Duodenal mucosa (tissue), 2 donors: Measurements from ENCODE around the gene TEX51.

ENCODE experiments used
- H3K27ac ChIP-seq: one replicate; pipeline ENCODE4 v1.7.0; 2013; ENCODE audit warnings: low read depth, low read length
- H3K27me3 ChIP-seq, 2 donors: one replicate each; pipeline ENCODE4 v1.7.0; 2013; ENCODE audit warnings: low read length in 2 of 2, control low read depth in 1 of 2; ENCODE audit not compliant: insufficient read depth in 2 of 2, control insufficient read depth in 1 of 2
- H3K36me3 ChIP-seq, 2 donors: one replicate each; pipeline ENCODE4 v1.7.0; 2013; ENCODE audit warnings: low read length in 2 of 2, control low read depth in 1 of 2; ENCODE audit not compliant: insufficient read depth in 2 of 2, control insufficient read depth in 1 of 2
- H3K4me1 ChIP-seq, 2 donors: one replicate each; pipeline ENCODE4 v1.7.0; 2013; ENCODE audit warnings: low read length in 2 of 2, control low read depth in 1 of 2; ENCODE audit not compliant: insufficient read depth in 2 of 2, control insufficient read depth in 1 of 2
- H3K4me3 ChIP-seq, 2 donors: one replicate each; pipeline ENCODE4 v1.7.0; 2013; ENCODE audit warnings: low read length in 2 of 2, low read depth in 1 of 2
- H3K9ac ChIP-seq, 2 donors: one replicate each; pipeline ENCODE4 v1.7.0; 2013; ENCODE audit warnings: low read length in 2 of 2, low read depth in 1 of 2
- H3K9me3 ChIP-seq, 2 donors: one replicate each; pipeline ENCODE4 v1.7.0; 2013; ENCODE audit warnings: low read length in 2 of 2, control low read depth in 1 of 2; ENCODE audit not compliant: control insufficient read depth in 1 of 2

TEX51 gene

DNA sequence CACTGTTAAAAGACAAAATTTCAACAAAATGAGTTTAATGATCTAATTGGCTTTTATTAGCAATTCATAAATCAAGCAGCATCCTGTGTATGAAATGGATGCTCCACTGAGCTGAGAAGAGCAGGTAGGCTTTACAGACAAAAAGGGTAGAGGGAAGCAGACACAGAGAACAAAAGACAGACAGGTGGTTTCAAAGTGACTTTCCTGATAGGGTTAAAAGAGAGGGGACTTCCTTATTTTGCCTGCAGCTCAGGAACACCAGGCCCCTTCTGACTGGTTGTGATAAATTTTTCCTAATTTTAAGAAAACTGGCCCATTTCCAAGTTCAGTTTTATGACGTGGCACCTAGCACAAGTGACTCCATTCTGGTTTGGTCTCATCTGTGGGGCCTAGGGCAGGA is 11.9 kb downstream of the TEX51 start:
- no peaks in the 10 kb centered on the region for H3K4me1 ChIP-seq

DNA sequence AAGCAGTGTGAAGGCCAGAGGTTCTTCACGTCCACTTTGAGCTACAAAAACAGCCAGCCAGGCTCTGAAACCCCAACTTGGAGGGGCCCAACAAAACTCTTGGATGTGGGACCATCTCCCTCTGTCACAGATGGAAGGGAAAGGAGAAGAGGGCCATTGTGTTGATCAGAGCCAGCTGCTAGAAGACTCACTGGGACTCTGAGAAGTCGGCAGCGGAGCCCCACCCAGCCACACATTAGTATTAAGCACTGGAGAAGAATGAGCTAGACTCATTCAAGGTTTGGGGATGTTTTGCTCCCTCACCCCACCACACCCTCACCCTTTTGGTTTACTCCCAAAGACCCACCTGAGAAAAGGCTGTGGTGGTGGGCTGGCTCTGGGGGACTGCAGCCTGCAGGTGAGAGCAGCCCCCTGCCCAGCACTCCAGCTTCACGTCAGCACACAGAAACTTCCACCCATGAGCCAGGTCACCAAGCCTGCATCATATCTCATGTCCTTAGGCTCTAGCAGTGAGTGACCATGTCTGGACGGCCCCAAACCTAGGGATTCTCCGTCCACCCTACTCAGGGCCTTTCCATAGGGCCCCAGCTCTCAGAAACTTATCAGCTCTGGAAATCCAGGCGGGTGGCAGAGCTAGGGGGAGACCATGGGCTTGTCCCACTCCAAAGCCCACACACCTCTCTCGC is 12.6 kb downstream of the TEX51 start:
- no peak overlapping the region for H3K4me3 ChIP-seq
- H3K9ac ChIP-seq = no peak overlapping the region
- no peaks in the 10 kb centered on the region for H3K27me3 ChIP-seq
- no peaks in the 10 kb centered on the region for H3K36me3 ChIP-seq
- no peak overlapping the region for H3K27ac ChIP-seq
- no peaks in the 10 kb centered on the region for H3K9me3 ChIP-seq
- no peaks in the 10 kb centered on the region for H3K4me1 ChIP-seq

More for the DNA sequence above, 11.9 kb downstream of the TEX51 start:
- Histone ChIP-seq H3K27ac (no peak overlapping the region), H3K27me3 (no peaks in the 10 kb centered on the region), H3K4me3 (no peak overlapping the region), H3K9ac (no peak overlapping the region), H3K9me3 (no peaks in the 10 kb centered on the region), H3K36me3 (no peaks in the 10 kb centered on the region)

DNA sequence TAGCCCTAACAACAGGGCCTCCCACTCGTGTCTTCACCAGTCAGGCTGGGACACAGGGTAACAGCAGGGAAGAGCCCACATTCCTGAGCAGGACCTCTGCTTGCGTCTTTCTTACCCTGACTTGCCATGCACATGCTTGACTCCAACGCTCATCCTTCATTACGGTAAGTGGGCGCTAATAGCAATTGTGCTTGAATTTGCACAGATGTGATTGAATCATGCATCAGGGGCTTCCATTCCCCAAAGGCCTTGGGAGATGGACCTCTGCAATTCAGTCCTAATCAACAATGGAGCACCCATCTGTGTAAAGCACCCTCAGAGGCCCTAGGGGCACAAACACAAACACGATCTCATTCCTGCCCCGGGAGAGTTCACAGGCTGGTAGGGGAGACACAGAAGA is 13.5 kb downstream of the TEX51 start:
- Histone ChIP-seq H3K4me1 (no peaks in the 10 kb centered on the region), H3K27me3 (no peaks in the 10 kb centered on the region), H3K9ac (no peak overlapping the region), H3K4me3 (no peak overlapping the region), H3K36me3 (no peaks in the 10 kb centered on the region), H3K9me3 (no peaks in the 10 kb centered on the region), H3K27ac (no peak overlapping the region)

DNA sequence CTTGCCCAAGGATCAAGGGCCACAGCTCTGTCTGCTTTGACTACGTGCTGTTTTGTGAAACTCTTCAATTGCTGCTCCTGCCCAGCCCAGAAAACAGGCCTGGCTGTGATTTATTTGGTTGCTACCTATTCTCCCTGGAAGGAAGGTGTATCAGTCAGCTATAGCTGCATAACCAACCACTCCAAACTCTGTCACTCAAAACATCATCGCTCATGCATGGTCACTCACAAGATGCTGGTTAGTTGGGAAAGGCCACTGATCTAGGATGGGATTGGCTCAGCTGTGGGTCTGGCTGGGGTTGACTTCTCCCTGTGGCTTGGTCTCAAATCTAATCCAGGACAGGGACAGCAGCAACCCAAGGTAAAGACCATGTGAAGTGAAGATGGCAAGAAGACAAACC is 14.6 kb downstream of the TEX51 start:
- no peak overlapping the region for H3K27ac ChIP-seq
- no peak overlapping the region for H3K4me3 ChIP-seq
- no peaks in the 10 kb centered on the region for H3K4me1 ChIP-seq
- no peaks in the 10 kb centered on the region for H3K27me3 ChIP-seq
- no peaks in the 10 kb centered on the region for H3K9me3 ChIP-seq
- H3K9ac ChIP-seq = no peak overlapping the region
- H3K36me3 ChIP-seq = no peaks in the 10 kb centered on the region

DNA sequence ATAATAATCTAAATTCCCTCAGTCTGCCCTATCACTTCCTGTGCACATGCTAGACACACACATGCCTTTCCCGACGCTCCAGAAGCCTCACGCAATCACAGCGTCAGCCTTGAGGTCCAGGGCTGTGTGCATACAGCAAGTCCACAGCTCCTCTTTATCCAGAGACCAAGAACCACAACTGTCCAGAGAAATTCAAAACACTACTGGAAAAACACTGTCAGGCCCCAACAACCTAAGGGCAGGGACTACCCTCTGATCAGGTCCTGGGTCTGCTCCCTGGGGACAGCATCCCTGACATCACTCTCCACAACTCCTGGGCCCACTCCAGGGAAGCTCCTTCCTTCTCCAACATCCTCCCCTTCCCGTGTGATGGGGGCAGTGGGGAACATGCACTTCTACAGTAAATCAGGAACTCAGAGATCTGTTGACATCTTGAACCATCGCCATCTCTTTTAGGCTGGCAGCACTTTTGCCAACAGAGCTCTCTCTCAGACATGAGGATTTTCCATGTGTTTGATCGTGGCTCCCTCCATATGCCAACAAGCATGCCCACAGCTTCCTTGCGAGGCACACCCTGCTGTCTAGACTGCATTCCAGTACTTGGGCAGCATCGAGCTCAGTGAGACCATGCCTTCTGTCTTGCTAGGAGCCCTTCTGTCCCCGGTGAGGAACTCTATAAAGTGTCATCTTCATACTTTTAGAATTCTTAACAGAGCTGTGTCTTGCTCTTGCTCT is 15.4 kb downstream of the TEX51 start:
- Histone ChIP-seq H3K9me3 (no peaks in the 10 kb centered on the region), H3K36me3 (no peaks in the 10 kb centered on the region), H3K27me3 (no peaks in the 10 kb centered on the region), H3K27ac (no peak overlapping the region), H3K9ac (no peak overlapping the region), H3K4me1 (no peaks in the 10 kb centered on the region), H3K4me3 (no peak overlapping the region)

DNA sequence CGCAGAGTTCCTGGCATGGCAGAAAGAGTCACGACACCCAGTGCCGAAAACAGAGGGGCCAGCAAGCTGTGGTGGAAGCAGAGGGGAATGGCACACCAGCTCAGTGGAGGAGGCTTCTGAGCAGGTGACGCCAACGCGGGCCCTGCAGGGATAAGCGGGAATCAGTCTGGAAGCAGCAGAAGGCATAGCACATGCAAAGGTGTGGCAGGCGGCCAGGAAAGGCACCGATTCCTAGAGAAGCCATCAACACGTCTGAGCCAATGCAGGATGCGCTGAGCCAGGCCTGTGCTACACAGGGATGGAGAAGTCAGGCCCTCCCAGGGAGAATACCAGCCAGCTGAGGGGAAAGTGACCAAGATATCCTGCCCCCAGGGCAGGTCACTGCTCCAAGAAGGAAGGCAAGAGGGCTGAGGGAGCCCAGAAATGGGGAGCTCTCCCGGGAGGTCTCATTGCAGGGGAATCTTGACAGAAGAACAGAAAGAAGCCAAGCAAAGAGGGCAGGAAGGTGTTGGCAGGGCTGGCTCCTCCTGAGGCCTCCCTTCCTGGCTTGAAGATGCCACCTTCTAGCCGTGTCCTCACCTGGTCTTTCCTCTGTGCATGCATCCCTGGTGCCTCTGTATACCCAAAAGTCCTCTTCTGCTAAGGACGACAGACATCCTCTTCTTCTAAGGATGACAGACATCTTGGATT is 16.3 kb downstream of the TEX51 start:
- Histone ChIP-seq H3K4me3 (no peak overlapping the region), H3K27me3 (no peaks in the 10 kb centered on the region), H3K9me3 (no peaks in the 10 kb centered on the region), H3K36me3 (no peaks in the 10 kb centered on the region), H3K27ac (no peak overlapping the region), H3K9ac (no peak overlapping the region), H3K4me1 (no peaks in the 10 kb centered on the region)

DNA sequence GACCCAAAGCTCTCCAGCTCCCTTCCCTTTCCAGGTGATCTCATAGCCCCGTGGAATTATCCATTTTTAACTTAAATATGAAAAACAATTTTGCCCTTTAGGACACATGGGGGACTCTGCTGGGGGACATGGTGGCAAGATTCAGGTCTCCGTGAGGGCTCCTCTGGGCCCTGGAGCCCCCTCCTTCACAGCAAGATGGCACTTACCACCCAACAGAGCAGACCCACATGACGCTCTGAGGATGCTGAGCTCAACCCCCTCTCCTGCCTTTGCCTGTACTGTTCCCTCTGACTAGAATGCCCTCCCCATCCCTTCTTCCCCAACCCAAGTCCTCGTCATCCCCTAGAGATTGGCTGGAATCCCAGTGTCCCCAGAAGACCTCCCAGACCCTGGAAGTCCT is 17.2 kb downstream of the TEX51 start:
- no peaks in the 10 kb centered on the region for H3K9me3 ChIP-seq
- H3K4me3 ChIP-seq = no peak overlapping the region
- no peak overlapping the region for H3K9ac ChIP-seq
- no peak overlapping the region for H3K27ac ChIP-seq
- no peaks in the 10 kb centered on the region for H3K36me3 ChIP-seq
- H3K27me3 ChIP-seq = no peaks in the 10 kb centered on the region
- H3K4me1 ChIP-seq = no peaks in the 10 kb centered on the region

DNA sequence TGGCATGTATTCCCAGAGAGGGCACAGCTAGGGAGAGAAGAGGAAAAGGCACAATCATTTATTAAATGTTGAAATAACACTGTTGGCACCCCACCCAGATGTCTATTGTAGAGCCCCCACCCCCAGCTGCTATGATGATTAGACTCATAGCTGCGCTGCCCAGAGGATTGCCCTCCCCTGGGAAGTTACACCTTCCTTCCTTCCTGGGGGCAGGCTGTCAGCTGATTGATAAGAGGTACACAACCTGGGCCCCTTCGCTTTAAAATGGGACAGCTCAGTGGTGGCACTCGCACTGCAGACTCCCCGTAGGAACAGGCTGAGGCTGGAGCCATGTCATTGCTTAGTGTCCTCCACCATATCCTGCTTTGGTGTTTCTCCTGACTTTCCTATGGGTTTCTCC is 18.1 kb downstream of the TEX51 start:
- Histone ChIP-seq H3K4me1 (no peaks in the 10 kb centered on the region), H3K9ac (no peak overlapping the region), H3K27ac (no peak overlapping the region), H3K9me3 (no peaks in the 10 kb centered on the region), H3K4me3 (no peak overlapping the region), H3K36me3 (no peaks in the 10 kb centered on the region), H3K27me3 (no peaks in the 10 kb centered on the region)

DNA sequence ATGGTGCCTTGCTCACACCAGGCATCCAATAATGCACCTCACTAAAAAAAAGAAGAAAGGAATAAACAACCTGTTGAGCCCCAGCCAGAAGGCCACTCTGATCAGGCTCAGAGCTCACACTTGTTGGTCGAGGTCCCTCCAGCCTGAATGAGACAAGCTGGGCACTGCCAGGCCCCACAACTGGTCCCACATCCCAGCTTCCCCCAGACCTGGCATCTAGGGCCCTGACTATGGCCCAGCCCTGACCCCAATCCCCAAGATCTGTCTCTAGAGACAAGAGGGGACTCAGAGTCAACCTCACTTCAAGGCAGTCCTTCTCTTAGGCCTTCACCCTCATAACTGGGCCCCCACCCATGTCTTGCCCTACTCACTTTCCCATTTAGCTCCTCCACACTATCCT is 22.4 kb downstream of the TEX51 start:
- no peaks in the 10 kb centered on the region for H3K4me1 ChIP-seq
- H3K36me3 ChIP-seq = no peaks in the 10 kb centered on the region
- H3K27me3 ChIP-seq = no peaks in the 10 kb centered on the region
- H3K9ac ChIP-seq = no peak overlapping the region
- H3K9me3 ChIP-seq = no peaks in the 10 kb centered on the region
- H3K27ac ChIP-seq = no peak overlapping the region
- no peak overlapping the region for H3K4me3 ChIP-seq

DNA sequence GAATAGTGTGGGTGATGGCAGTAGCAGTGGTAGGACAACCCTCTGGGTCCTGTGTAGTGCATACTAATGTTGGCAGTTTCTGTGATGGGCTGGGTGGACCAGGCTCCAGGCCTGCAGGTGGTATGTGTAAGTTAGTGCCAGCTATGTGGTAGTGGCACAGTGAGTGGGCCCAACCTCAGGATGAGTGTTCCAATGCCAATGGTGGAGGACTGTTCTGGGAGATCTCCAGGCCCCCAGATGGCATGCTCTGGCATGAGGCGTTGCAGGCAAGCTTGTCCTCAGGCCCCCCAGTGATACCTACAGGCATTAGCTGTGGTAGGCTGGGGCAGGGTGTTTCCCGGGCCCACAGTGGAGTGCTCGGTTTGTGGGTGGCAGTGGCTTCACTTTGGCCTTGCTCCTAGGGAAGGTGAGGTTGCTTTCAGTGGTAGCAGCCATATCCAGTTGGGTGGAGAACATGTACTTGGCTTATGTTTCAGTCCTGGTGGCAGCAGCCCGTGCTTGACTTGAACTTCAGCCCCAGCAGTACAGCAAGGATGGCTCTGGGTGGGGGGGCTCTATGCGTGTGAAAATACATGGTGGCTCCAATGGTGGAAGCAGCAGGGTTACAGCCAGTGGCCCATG is 32.4 kb downstream of the TEX51 start:
- H3K4me1 ChIP-seq = no peaks in the 10 kb centered on the region
- no peak overlapping the region for H3K27ac ChIP-seq
- H3K36me3 ChIP-seq = no peaks in the 10 kb centered on the region
- no peaks in the 10 kb centered on the region for H3K27me3 ChIP-seq
- H3K4me3 ChIP-seq = no peak overlapping the region
- H3K9ac ChIP-seq = no peak overlapping the region
- H3K9me3 ChIP-seq = no peaks in the 10 kb centered on the region
